Neural progenitor cell (in vitro differentiated cells): ENCODE results near the gene SPTBN2. TPM values are rescaled to one million over a fixed set of nuclear protein-coding genes. Genes with fewer than 3 reads are reported as not detected.

ENCODE experiments used
- DNase-seq: peaks from one replicate; pipeline ENCODE4 v3.0.0-alpha.2; 2016; ENCODE audit warnings: low spot score
- H2AFZ ChIP-seq: fragments of 200-600 bp; sonication (generic); replicated peaks from 2 replicates; pipeline ENCODE4 v1.6.1; 2016; ENCODE audit warnings: antibody characterized with exemption
- H3F3A ChIP-seq: fragments of 200-600 bp; sonication (generic); 2 replicates; pipeline ENCODE4 v1.6.1; 2016; ENCODE audit warnings: antibody characterized with exemption, low read depth
- H3K27ac ChIP-seq: fragments of 200-600 bp; sonication (generic); 2 replicates; pipeline ENCODE4 v1.5.1; 2016; ENCODE audit warnings: mild to moderate bottlenecking
- H3K27me3 ChIP-seq: fragments of 200-600 bp; sonication (generic); 2 replicates; pipeline ENCODE4 v1.6.1; 2016; ENCODE audit warnings: mild to moderate bottlenecking, moderate library complexity
- H3K36me3 ChIP-seq: fragments of 200-600 bp; sonication (generic); 2 replicates; pipeline ENCODE4 v1.5.1; 2016
- H3K4me1 ChIP-seq: fragments of 200-600 bp; sonication (generic); 2 replicates; pipeline ENCODE4 v1.6.1; 2016; ENCODE audit warnings: mixed run types
- H3K4me2 ChIP-seq: fragments of 200-600 bp; sonication (generic); 2 replicates; pipeline ENCODE4 v1.6.1; 2016
- H3K4me3 ChIP-seq: fragments of 200-600 bp; sonication (generic); 2 replicates; pipeline ENCODE4 v1.5.1; 2016
- H3K79me2 ChIP-seq: fragments of 200-600 bp; sonication (generic); 2 replicates; pipeline ENCODE4 v1.6.1; 2016; ENCODE audit warnings: low read depth
- H3K9ac ChIP-seq: fragments of 200-600 bp; sonication (generic); 2 replicates; pipeline ENCODE4 v1.6.1; 2016
- H3K9me3 ChIP-seq: fragments of 200-600 bp; sonication (generic); 2 replicates; pipeline ENCODE4 v1.5.1; 2016; ENCODE audit warnings: low read depth
- H4K20me1 ChIP-seq: fragments of 200-600 bp; sonication (generic); 2 replicates; pipeline ENCODE4 v1.6.1; 2016; ENCODE audit warnings: low read depth
- H3K27ac Mint-ChIP-seq: 3 replicates; pipeline ENCODE4 v1.8.0; 2021; ENCODE audit warnings: mixed read lengths
- H3K27me3 Mint-ChIP-seq: 2 replicates; pipeline ENCODE4 v1.8.0; 2022; ENCODE audit warnings: low read depth, mild to moderate bottlenecking, inconsistent platforms, moderate library complexity, mixed read lengths; ENCODE audit not compliant: insufficient read depth
- H3K36me3 Mint-ChIP-seq: 3 replicates; pipeline ENCODE4 v1.8.0; 2021; ENCODE audit warnings: mixed read lengths
- H3K4me1 Mint-ChIP-seq: 3 replicates; pipeline ENCODE4 v1.8.0; 2021; ENCODE audit warnings: mixed read lengths
- H3K4me3 Mint-ChIP-seq: 3 replicates; pipeline ENCODE4 v1.8.0; 2021; ENCODE audit warnings: mild to moderate bottlenecking, moderate library complexity, mixed read lengths
- H3K9me3 Mint-ChIP-seq: 3 replicates; pipeline ENCODE4 v1.8.0; 2020; ENCODE audit warnings: mixed read lengths
- EZH2 ChIP-seq: fragments of 200-600 bp; sonication (generic); IDR thresholded peaks from 2 replicates; pipeline ENCODE4 v1.6.1; 2017; ENCODE audit warnings: antibody characterized with exemption, mild to moderate bottlenecking, moderate library complexity
- EZH2phosphoT487 ChIP-seq: fragments of 200-600 bp; sonication (generic); IDR thresholded peaks from 2 replicates; pipeline ENCODE4 v1.6.1; 2017; ENCODE audit warnings: antibody characterized with exemption
- total RNA-seq: library from RNA; depleted of rRNA; stranded (reverse); fragments of >200 nt; gene quantifications from 2 replicates; pipeline ENCODE4 v1.2.3, GENCODE V29; 2015; ENCODE audit warnings: low replicate concordance
- TF ChIP-seq, protein P1 (sequence below): fragments of 200-600 bp; sonication (generic); IDR thresholded peaks from 2 replicates; pipeline ENCODE4 v1.5.1; 2017; ENCODE audit warnings: antibody characterized with exemption, mild to moderate bottlenecking

The SPTBN2 gene
- total RNA-seq, 1 donor from 2014 or later: 14.5 TPM

DNA sequence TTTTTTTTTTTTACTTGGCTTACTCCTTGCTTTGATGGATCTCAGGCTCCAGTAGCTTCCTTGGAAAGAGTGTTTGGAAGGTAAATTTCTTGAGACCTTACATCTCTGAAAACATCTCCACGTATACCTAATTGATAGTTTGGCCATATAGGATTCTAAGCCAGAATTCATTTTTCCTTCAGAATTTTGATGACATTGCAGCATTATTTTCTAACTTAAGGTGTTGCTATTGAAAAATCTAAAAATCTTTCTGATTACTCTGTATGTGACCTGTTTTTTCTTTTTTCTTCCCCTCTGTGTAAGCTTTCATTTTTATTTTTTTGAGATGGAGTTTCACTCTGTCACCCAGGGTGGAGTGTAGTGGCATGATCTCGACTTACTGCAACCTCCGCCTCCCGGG lies 23.1 kb upstream of the SPTBN2 start:
- Histone ChIP-seq H4K20me1 (peaks cover 2% of the 10 kb centered on the region), H2AFZ (no peak overlapping the region), H3K9me3 (no peaks in the 10 kb centered on the region), H3K9ac (no peak overlapping the region), H3K36me3 (no peaks in the 10 kb centered on the region), H3K79me2 (peaks cover 52% of the 10 kb centered on the region), H3K4me3 (no peak overlapping the region), H3K4me1 (peaks cover 6% of the 10 kb centered on the region), H3K4me2 (no peak overlapping the region), H3F3A (peaks cover 14% of the 10 kb centered on the region), H3K27ac (no peak overlapping the region), H3K27me3 (no peaks in the 10 kb centered on the region)
- H3K4me1 Mint-ChIP-seq: peaks cover 6% of the 10 kb centered on the region
- no peak overlapping the region for H3K27ac Mint-ChIP-seq
- H3K27me3 Mint-ChIP-seq: peaks cover 3% of the 10 kb centered on the region
- H3K9me3 Mint-ChIP-seq: no peaks in the 10 kb centered on the region
- no peak overlapping the region for H3K4me3 Mint-ChIP-seq
- TF ChIP-seq, protein P1, sequence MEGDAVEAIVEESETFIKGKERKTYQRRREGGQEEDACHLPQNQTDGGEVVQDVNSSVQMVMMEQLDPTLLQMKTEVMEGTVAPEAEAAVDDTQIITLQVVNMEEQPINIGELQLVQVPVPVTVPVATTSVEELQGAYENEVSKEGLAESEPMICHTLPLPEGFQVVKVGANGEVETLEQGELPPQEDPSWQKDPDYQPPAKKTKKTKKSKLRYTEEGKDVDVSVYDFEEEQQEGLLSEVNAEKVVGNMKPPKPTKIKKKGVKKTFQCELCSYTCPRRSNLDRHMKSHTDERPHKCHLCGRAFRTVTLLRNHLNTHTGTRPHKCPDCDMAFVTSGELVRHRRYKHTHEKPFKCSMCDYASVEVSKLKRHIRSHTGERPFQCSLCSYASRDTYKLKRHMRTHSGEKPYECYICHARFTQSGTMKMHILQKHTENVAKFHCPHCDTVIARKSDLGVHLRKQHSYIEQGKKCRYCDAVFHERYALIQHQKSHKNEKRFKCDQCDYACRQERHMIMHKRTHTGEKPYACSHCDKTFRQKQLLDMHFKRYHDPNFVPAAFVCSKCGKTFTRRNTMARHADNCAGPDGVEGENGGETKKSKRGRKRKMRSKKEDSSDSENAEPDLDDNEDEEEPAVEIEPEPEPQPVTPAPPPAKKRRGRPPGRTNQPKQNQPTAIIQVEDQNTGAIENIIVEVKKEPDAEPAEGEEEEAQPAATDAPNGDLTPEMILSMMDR: no peak
- TF ChIP-seq EZH2 (no peak), EZH2phosphoT487 (no peak)
- no peak for DNase-seq
- no peaks in the 10 kb centered on the region for H3K36me3 Mint-ChIP-seq

DNA sequence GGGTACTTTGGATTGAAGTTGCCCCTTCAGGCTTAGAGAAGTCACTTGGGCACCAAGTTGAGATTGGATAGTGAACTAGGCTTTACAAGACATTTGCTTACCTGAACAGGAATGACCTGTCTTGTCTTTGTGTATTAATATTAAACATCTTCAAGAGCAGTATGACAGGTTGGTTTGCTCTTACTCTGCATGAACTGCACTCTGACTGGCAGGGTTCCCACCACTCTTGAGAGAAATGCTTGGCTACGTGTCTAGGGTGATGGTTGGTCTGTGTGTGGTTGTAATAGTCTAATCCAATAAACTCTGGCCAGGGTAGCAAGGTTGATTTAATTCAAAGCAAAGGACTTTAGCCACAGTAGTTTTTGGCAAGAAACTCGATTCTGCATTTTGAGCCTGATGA lies 20.1 kb upstream of the SPTBN2 start:
- Mint-ChIP-seq H3K4me1 (peaks cover 11% of the 10 kb centered on the region), H3K9me3 (no peaks in the 10 kb centered on the region), H3K36me3 (peaks cover 2% of the 10 kb centered on the region), H3K4me3 (no peak overlapping the region), H3K27ac (peak overlapping the region; percentile 37), H3K27me3 (no peaks in the 10 kb centered on the region)
- H3K4me3 ChIP-seq: no peak overlapping the region
- TF ChIP-seq EZH2 (no peak), EZH2phosphoT487 (no peak)
- TF ChIP-seq, protein P1: no peak
- H3K4me2 ChIP-seq: no peak overlapping the region
- H3K27me3 ChIP-seq: no peaks in the 10 kb centered on the region
- H2AFZ ChIP-seq: no peak overlapping the region
- no peak overlapping the region for H3K9ac ChIP-seq
- no peaks in the 10 kb centered on the region for H3K36me3 ChIP-seq
- peaks cover 69% of the 10 kb centered on the region for H3K79me2 ChIP-seq
- peaks cover 5% of the 10 kb centered on the region for H3K4me1 ChIP-seq
- no peak overlapping the region for H3K27ac ChIP-seq
- H4K20me1 ChIP-seq: peaks cover 5% of the 10 kb centered on the region
- no peak for DNase-seq
- H3F3A ChIP-seq: peaks cover 19% of the 10 kb centered on the region
- H3K9me3 ChIP-seq: no peaks in the 10 kb centered on the region

DNA sequence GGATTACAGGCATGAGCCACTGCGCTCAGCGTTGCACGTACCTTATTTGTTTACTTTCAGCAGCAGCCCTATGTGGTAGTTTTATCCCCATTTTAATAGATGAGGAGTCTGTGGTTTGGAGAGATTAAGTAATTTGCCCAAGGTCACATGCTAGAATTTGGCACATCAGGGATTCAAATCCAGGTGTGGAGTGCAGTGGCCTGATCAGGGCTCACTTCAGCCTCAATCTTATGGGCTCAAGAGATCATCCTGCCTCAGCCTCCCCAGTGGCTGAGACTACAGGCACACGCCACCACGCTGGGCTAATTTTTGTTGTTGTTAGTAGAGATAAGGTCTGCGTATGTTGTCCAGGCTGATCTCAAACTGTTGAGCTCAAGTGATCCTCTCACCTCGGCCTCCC lies 18.5 kb upstream of the SPTBN2 start:
- Histone ChIP-seq H3K36me3 (no peaks in the 10 kb centered on the region), H2AFZ (no peak overlapping the region), H3F3A (peaks cover 25% of the 10 kb centered on the region), H3K9ac (no peak overlapping the region), H3K27me3 (no peaks in the 10 kb centered on the region), H4K20me1 (peaks cover 8% of the 10 kb centered on the region), H3K9me3 (no peaks in the 10 kb centered on the region), H3K79me2 (peaks cover 72% of the 10 kb centered on the region), H3K4me3 (no peak overlapping the region), H3K4me1 (no peaks in the 10 kb centered on the region), H3K27ac (no peak overlapping the region), H3K4me2 (no peak overlapping the region)
- Mint-ChIP-seq H3K36me3 (peaks cover 5% of the 10 kb centered on the region), H3K4me3 (peak overlapping the region; percentile 54), H3K27ac (no peak overlapping the region), H3K27me3 (peaks cover 1% of the 10 kb centered on the region), H3K4me1 (peaks cover 14% of the 10 kb centered on the region), H3K9me3 (no peaks in the 10 kb centered on the region)
- TF ChIP-seq EZH2phosphoT487: no peak
- TF ChIP-seq, protein P1: no peak
- no peak for TF ChIP-seq EZH2
- DNase-seq: no peak
